DMS153 treated with DMSO at 0.1 percent for 48 hours (cell line): ENCODE measurements around the gene DPYD.

Experiments used
- DNase-seq: peaks from one replicate; lab custom pipeline; 2025; ENCODE audit not compliant: unreplicated experiment; lab: John Stamatoyannopoulos, UW

The DPYD gene

DNA sequence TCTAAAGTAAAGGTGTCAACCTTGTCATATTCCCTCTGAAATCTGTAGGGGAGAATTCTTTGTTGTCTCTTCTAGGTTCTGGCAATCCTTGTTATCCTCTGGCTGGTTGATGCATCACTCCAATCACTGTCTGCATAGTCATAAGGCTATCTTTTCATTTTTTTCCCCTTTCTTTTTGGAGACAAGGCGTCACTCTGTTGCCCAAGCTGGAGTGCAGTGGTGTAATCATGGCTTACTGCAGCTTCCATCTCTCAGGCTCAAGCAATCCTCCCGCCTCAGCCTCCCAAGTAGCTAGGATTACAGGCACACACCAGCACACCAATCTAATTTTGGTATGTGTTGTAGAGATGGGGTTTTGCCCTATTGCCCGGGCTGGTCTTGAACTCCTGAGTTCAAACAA, 12.9 kb downstream of the DPYD start:
- DNase-seq, result no peak

DNA sequence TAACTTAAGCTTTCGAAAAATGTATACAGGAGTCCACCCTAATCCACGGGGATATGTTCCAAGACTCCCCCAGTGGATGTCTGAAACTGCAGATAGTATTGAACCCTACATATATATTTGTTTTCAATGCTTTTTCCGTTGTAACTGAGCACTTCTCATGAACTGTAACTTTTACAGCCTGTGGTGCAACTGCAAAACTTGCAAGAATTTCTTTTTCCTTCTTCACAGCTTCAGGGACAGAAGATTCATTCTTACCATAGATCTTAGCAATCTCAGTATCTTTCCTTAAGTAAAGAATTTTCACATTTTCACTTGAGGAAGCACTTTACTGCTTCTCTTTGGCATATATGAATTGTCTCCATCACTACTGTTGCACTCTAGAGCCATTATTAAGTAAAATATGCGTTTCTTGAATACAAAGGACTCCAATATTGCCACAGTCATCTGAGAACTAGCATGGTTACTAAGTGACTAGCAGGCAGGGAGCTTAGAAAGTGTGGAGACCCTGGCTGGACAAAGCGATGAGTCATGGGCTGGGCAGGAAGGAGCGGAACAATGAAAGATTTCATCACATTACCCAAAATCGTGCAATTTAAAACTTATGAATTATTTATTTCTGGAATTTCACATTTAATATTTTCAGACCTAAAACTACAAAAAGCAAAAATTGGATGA, 14.1 kb downstream of the DPYD start:
- no peak for DNase-seq

DNA sequence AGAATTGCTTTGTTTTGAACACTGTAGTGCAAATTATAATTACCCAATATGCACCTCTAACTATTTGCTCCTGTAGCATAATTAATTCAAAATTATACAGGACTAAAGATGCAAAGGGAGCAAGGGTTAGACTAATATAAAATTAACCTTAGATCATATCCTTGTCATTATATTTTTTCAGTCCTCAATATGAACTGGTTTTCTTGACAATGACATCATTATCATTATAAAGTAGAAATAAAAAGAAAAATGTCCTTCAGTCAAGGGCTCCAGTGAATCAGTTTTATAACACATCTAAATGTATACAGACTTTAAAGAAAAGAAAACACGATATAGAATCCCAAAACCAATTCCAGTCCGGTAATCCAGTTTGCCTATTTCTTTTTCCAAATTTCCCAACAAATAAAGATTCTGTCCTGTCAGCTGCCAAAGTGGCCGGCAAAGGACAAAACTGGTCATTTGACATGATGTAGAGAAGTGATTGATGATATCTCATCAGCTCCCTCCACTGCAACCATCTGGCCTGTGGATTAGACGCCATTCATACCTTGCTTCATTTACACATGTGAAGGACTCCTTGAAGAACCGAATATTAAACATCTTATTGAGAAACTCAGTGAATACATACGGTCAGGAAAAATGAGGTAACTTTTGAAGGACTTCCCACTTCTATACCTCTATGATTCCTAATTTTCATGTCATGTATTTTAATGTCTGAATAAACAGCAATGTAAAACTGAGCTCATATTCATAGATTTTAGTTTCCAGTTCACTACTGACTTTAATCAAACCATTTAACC, 15.5 kb downstream of the DPYD start:
- DNase-seq, result no peak

DNA sequence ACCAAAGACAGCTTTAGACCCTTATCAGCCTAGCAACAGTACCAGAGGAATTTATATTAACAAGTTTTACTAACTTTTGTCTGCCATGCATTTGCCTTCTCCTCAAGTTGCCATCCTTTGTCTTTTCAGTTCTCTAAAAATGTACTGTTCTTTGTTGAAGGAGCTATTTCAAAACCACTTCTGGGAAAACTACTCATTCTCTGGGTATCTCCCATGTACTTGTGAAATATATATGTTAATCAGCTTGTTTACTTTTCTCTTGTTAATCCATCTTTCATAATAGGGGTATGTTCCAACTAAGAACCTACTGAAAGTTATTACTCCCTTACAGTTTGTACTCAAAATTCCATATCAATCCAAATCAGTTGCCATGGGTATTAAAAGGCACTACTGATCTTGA, 16.3 kb downstream of the DPYD start:
- DNase-seq, result no peak

DNA sequence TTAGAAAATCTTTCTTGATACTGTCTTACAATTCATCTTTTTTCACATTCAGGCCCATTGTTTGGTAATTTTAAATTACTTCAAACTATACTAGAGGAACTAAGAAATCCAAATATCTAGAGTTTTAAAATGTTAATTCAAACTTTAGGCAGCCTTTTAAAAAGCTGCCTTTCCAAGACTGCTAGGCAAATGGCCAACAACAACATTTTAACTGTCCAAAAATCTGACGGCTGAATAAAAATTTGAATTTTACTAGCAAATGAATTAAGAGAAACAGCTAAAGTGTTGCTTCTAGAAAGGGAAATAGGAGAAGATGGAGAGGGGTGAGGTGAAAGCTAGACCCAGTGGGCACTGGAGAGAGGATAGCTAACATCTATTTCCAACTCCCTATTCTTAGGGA, 17.2 kb downstream of the DPYD start:
- no peak for DNase-seq

DNA sequence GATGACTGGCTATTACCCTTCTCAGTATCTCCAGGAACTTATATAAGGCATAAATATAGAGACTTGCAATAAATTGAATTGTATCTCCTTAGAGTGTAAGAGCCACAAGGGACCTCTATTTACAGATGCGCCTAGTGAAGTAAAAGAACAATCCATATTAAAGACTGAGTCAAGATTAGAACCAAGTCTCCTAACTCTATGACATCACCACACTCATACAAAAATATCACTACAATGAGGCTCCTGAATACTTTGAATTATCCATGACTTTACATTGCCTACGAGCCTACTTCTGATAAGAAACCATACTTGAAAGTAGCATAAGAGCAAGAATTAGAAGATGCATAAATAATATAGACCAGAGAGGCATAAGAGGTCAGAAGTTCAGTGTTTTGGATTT, 18.8 kb downstream of the DPYD start:
- DNase-seq, result no peak

DNA sequence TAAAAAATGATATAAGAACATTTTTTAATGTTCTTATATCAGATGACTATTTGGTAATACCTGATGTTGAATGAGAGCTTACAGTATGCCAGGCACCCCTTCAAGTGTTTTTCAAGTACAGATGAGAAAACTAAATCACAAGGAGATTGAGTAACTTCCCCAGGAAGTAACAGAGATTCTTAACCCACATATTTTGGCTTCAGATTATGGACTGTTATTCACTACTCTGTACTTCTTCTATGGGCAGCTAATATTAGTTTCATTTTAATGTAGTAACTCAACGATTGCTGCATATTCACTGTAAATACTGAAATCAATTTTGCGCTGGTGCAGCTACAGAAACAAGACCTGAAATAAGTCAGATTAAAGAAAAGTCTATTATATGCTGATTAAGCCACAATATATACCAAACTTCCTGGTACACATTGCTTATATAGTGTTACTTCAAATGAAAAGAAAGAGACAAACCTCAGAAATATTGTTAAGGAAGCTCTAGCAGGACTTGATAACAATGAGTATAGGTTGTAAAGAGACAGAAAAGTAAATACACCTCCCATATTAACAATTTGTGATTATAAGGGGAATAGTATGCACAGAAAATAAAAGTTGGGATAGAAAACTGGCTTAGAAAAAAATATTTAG, 19.7 kb downstream of the DPYD start:
- DNase-seq, result no peak

DNA sequence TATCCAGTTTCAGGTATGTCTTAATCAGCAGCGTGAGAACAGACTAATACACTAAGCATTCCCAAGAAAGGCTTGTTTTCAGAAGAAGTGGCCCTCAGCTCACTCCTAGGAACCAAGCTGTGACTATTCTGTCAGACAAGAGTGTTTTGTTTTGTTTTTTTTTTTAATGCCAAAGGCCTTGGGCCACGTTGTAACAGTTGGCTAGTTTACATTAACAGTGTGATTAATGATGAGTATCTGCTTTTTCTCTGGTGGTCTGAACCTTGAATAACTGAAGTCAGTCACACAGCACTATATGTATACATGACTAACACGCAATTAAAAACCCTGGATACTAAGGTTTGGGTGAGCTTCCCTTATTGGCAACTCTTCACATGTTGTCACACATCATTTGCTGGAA, 21.9 kb downstream of the DPYD start:
- no peak for DNase-seq

DNA sequence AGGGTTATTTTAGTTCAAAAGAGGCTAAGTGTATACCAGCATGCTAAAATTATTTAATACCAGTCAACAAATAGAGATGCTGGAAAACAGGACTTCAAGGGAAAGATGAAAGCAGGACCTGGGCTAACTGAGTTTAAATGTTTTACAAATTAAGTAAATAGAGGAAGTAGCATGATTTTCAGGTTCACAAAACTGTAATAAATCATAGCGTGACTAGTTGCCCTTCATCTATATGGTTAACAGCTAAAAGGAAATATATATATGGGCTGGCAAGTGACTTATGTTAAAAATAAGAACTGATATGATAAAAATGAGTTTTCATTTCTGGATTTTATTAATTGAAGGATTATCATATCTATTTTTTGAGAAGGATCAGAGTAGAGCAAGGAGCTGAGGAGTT, 25.6 kb downstream of the DPYD start:
- DNase-seq, result no peak

DNA sequence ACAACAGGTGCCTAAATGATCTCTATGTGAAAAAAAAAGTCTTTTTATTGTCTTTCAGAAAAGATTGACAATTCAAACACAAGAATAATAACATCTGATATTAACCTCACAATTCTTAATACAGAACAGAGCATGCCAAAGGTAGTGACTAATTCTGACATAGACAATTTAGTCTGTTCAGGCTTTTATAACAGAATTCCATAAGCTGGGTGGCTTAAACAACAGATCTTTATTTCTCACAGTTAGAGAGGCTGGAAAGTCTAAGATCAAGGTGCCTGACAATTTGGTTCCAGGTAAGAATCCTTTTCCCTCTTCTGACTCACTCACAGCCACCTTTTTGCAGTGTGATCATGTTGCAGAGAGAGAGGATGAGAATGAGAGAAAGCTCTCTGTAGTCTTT, 27.0 kb downstream of the DPYD start:
- DNase-seq, result no peak

DNA sequence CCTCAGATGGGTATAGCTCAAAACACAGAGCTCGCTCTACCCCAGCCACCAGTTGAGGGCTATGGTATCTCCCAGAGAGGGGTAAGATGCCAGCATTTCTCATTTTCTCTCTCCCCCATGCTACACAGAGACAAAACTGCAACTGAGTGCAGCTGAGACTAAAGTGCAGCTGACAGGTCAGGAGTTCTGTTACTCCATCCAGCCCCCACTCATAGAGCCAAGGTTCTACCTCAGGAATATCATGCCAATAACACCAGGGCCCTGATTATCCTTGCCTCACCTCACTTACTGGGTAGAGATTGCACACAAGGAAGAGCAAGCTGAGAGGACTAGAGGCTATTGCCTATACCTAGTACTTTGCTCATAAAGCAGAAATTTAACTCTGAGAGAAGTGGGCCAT, 34.6 kb downstream of the DPYD start:
- no peak for DNase-seq

DNA sequence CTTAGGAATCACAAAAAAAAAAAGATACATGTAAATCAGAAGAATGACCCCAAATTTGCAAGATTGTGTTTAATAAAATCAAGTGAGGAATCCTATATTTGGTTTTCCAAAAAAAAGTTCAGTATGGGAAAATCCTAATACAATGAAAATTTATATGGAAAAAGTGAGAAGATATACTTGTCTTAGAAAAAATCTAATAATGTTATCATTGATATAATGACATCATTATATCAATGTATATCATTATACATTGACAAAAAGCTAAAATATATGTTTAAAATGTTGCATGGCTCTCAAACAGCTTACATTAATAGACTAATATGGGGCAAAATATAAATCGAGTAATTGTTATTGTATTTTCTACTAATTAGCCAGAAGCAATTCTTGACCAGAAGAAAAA, 37.0 kb downstream of the DPYD start:
- DNase-seq, result no peak

DNA sequence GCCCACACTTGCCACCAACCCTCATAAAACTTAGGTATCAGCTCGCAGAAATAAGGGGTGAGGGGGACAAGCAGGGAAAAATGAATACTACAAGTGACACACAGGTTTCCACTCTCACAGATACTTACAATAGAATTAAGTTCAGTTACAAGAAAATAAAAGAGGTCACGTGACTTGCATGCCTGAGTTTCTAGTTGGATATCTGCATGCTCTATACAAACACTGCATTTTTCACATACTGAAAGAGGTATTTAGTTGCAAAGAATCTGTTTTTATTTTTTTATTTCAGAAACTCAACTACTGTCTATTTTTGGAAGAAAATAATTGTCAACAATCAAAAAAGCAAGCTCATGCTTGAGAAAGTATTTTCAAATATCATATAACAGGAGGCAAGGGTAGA, 43.5 kb downstream of the DPYD start:
- no peak for DNase-seq

DNA sequence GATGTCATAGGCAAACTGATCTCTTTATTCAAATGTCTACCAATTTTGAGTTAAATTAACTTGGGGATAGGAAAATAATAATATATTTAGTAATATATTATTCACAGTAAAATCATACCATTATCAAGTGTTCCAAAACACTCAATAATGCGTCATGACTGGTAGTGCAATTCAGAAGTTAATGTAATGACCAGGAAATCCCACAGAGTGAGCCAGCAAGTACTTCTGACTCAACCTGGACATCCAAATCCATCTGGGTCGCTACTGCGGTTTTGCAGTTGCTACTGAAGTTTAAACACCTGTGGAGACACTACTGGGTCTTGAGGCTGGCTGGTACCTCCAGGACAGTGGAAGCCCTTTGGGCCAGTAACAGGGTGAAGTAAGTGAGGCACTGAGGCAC, 44.8 kb downstream of the DPYD start:
- no peak for DNase-seq

DNA sequence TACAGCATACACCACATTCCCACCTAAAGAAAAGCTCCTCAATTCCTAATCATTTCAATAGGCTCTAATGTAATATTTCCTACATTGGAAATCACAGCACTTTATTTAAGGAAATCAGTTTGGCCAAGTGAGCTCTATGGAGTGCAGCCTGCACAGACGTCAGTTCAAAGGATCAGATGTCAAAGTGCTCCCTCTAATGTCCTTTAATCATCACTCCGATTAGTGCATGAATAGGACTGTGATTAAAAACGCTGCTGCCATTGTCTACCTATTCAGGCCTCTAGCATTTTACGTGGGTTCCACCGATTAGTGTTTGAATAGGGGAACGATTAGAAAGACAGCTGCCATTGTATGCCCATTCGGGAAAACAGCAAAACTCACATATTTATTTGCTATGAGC, 50.2 kb downstream of the DPYD start:
- DNase-seq, result peak; percentile 64

DNA sequence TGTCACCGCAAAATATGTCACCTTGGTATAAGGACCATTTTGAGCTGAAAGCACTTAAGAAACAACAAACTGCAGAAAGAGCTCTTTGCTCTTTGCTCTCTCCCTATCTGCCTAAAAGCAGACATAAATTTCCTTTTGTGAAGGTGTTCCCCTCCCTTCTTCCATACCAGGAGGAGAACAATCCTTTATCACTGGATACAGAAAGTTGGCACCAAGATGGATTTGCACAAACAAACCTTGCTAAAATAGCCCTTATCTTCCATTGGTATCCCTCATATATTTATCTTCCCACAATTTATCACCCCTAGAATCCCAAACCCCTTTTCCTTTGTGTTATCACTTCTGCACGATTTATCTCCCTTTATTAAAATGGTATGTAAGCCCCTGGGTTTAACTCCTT, 51.4 kb downstream of the DPYD start:
- no peak for DNase-seq

DNA sequence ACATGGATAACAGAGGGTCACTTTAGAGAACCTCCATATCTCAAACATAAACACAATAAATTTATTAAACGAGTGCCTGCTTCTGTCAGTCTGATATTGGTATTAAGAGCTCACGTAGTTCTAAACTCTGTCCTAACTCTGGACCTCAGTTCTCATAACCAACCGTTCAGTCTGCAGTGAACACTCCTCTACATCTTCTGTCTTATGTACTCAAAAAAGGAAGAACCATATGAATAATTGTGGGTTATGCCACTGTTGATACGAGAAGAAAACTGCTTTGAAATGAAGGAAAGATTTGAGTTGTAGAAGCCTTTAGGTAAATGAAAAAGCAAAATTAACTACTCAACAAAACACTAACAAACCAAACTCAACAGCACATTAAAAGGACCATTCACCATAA, 53.7 kb downstream of the DPYD start:
- DNase-seq, result no peak

DNA sequence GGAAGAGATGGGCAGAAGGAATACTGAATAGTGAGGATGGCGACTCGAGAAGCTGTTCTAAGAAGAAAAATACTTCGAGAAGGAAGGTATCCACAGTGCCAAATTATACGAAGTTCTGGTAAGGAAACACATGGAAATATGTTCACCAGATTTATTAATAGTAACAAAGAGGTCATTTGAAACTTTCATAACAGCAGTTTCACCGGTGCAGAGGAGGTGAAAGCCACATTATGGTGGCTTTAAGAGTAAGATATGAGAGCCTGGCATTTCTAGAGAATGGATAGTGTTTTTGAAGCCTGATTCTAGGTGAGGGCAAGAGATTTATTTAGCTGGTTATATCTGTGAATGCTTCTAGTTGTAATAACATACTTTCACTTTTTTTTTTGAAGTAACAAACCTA, 56.2 kb downstream of the DPYD start:
- no peak for DNase-seq

DNA sequence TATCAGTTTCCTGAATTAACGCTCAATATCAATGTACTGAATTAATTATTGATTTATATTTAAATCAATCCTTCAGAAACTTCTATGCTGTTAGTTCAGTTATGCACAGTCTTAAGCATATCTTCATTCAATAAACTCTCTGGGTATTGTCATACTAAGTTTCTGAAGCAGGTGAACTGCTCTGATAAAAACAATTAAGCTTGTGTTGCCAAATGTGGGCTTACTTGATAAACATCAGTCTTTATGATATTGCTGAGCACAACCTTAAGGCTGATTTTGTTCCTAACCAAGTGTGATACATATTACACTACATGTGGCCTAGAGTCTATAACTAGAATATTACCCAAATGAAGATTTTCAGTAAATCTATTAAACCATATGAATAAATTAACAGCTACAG, 67.6 kb downstream of the DPYD start:
- DNase-seq, result no peak

DNA sequence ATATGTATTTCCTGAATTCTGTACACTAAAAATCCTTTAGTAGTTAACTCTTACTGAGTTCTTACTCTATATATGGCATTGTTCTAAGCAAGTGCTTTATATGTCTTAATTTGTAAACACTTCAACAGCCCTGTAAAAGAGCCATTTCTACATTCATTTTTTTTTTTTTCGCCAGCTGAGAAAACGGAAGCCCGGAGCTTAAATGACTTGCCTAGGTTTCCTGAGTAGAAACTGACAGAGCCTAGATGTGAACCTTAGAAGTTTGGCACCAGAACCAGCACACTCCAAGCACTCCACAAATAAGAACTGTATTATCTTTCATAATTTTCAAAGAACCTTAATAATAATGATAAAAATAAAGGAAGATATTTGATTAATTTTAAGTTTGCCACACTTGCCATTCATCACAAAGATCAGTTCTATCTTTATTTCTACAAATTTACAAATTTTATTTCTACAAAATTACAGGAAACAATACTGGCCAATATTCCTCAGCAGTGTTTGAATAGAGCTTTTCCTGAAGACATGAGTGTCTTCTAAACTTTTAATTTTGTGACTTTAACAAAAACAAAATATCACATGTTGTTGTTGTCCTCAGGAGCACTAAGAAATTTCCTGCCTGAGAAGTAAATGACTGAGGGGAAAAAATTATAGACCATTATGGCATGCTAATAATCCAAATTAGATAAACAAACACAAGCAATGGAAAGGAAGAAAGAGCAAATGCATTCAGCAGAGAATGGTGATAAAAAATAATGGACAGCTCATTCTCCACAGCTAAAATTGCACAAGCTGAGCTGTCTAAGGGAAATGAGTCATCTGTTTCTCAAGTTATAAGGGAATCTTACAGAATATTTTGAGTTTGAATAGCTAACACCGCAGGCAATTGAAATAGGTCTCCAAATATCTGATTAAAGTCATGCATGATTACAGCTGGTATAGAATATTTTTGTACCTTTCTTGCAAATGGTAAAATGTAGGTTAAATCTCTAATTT, 71.2 kb downstream of the DPYD start:
- peak; percentile 30 for DNase-seq

DNA sequence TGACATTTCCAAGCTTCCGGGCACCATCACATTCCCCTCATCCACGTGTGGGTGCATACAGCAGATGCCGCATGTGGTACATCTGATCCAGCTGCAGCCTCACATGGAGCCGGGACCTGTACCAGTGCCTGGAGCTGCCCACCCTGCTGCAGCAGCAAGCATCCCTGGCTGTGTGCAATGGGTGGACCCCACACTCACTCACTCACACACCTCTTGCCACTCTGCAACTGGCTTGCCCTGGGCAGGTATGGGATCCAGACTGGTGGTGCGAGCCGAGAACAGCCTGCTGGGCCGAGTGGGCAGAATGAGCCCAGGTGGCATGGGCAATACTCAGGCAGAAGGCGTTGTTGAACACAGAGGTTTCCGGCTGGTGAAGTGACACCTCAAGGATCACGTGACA, 75.0 kb downstream of the DPYD start:
- DNase-seq, result no peak
